GM21786 (cell line): ENCODE measurements around the gene HSPBP1.

ENCODE experiments used
- ATAC-seq: cut with Tn5 transposase; IDR thresholded peaks from one replicate; pipeline ENCODE4 v1.9.1; 2021; ENCODE audit not compliant: unreplicated experiment

Gene HSPBP1

DNA sequence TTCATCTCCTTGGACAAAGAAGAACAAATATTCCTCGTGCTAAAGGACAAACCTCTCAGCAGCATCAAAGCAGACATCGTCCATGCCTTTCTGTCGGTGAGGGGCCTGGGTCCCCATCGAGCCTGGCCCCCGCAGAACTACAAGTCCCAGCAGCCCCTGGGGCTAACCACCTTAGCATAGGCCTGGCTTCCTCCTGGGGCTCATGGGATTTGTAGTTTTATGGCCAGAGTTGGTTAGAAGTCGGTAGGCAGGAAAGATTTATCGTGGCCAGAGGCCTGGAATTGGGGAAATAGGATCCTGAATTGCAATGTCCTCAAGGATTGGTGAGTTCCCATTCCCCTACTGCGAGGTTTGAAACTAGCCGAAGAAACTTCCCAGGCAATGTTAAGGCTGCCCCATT is 25.6 kb upstream of the HSPBP1 start:
- ATAC-seq = no peak

DNA sequence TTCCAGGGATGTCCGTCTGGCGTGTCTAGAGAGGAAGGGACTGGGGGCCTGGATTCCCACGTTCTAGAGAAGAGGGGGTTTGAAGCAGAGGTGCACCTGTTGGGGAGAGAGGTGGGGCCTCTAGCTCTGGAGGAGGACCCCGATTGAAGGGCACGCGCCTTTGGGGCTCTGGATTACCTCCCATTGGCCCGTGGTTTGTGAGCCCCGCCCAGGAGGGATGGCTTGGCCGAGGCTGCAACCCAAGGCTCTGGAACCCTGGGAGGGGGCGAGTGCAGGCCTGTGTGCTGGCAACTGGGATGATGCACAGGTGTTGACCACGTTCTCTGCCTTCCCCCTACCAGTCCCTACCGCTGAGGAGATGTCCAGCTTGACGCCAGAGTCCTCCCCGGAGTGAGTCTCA is 25.1 kb upstream of the HSPBP1 start:
- no peak for ATAC-seq

DNA sequence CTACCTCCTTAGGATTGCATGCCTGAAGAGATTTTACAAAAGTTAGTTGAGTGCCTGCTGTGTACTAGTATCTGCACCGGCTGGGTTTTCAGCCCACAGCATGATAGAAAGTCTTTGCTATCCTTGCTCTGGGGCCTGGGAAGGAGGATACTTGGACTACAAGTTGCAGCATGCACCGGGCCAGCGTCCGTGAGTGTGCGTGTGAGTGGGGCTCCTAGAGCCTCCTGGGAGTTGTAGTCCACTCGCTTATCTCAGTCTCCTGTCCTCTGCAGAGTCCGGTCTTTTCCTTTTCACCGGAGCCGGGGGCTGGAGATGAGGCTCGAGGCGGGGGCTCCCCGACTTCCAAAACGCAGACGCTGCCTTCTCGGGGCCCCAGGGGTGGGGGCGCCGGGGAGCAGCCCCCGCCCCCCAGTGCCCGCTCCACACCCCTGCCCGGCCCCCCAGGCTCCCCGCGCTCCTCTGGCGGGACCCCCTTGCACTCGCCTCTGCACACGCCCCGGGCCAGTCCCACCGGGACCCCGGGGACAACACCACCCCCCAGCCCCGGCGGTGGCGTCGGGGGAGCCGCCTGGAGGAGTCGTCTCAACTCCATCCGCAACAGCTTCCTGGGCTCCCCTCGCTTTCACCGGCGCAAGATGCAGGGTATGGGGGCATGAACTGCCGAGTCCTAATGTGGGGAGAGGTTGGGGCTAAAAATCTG is 24.5 kb upstream of the HSPBP1 start:
- ATAC-seq = no peak

DNA sequence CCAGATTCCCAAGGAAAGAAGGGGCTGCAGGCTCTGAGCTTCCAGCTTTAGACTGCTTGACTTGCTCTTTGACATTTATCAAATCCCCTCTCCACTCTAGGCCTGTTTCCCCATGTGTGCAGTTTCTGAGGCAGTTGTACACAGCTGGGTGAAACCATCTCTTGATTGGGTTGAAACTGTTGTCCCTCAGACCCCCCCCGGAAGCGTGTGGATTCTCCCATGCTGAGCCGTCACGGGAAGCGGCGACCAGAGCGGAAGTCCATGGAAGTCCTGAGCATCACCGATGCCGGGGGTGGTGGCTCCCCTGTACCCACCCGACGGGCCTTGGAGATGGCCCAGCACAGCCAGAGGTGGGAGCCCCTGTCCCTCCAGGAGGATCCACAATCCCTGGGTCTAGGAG is 23.6 kb upstream of the HSPBP1 start:
- no peak for ATAC-seq

DNA sequence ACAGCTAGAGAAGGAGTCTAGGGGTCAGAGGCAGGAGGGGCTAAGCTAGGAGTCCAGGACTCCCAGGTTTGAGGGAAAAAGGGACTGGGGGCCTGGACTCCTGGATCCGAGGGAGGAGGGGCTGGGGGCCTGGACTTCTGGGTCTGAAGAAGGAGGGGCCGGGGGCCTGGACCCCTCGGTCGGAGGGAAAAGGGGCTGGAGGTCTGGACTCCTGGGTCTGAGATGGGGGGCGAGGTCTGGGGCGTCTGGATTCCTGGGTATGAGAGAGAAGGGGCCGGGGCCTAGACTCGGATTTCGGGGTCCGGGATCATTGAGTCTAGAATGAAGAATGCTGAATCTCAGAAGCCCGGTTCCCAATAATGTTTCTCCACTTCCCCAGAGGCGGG is 22.4 kb upstream of the HSPBP1 start:
- ATAC-seq = no peak

DNA sequence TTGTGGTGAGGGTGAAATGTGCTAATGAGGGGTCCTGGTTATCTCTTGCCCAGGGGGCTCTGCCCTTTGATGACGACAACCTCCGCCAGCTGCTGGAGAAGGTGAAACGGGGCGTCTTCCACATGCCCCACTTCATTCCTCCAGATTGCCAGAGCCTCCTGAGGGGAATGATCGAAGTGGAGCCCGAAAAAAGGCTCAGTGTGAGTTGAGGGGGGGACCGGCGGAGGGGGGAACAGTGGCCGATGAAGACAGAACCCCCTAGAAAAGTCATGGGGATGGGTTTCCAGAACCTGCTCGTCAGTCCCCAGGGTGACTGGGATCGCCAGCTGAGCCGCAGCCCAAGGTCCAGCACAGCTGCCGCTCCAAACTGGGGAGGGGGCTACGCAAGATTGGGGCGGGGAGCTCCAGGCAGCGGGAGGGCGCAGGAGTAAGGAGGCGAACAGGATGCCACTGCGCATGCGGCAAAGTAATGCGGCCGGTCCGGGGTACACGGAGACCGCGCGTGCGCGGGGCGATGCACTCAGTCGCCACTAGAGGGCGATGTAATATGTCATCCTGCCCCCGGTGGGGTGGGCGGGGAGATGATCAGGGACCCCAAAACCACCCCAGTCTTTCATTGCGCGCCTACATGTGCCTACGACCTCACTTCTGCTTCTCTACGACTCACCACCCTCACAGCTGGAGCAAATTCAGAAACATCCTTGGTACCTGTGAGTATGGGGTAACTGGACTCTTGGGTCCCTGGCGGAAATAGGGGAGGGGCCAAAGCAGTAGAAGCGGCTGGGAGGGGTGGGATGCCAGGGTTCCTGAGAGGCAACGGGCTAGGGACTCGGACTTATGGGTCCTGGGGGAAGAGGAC is 21.8 kb upstream of the HSPBP1 start:
- ATAC-seq = peak; percentile 76

DNA sequence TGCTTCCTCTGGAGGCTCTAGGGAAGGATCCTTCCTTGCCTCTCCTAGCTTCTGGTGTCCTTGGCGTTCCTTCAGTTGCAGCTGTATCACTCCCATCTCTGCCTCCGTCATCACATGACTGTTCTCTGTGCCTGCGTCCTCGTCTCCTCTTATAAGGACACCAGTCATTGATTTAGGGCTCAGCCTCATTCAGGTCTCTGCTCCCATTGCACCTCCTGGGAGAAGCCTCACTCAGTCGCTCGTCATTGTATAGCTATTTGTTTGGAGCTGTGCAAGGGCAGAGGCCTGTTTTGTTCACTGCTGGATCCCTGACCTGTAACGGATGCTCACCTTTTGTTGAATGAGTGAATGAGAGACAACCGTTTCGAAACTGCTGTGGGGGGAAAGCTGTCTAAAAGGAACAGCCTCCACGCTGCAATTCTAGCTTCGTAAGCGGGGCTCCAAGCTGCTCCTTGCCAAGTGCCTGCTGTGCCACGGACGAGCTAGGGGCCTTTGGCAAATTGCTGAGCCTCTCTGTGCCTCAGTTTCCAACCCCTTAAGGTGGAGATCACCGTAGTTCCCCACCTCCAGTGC is 21.1 kb upstream of the HSPBP1 start:
- ATAC-seq = no peak

DNA sequence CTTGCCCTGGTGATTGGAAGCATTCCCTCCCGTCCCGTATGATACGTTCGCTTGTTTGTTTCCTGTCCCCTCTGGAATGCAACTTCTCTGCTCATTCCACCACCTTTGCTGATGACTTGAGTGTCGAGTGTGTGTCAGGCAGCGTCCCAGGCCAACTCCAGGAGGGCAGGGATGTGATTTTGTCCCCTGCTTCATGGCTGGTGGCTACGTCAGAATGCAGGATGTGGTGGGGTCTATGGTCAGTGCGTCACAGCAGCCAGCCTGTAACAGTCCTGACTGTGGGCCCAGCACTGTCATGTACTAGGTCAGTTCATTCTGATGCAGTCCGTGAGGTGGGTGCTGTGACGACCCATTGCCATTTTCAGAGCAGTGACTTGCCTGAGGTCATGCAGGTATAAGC is 20.1 kb upstream of the HSPBP1 start:
- ATAC-seq = no peak

DNA sequence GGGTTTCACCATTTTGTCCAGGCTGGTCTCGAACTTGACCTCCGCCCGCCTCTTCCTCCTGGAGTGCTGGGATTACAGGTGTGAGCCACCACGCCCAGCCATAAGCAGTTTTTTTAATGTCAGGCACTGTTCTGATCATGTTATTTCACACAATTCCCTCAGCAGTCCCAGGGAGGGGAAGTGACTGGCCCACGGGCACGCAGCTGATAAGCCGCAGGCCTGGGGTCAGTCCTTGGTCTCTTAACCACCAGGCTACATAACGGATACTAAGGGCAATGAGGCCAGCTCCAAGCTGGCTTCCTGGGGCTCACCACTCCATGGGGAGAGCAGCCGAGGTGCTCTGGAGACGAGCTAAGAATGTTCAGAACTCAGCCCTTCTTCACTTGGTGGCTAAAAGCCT is 17.4 kb upstream of the HSPBP1 start:
- no peak for ATAC-seq

DNA sequence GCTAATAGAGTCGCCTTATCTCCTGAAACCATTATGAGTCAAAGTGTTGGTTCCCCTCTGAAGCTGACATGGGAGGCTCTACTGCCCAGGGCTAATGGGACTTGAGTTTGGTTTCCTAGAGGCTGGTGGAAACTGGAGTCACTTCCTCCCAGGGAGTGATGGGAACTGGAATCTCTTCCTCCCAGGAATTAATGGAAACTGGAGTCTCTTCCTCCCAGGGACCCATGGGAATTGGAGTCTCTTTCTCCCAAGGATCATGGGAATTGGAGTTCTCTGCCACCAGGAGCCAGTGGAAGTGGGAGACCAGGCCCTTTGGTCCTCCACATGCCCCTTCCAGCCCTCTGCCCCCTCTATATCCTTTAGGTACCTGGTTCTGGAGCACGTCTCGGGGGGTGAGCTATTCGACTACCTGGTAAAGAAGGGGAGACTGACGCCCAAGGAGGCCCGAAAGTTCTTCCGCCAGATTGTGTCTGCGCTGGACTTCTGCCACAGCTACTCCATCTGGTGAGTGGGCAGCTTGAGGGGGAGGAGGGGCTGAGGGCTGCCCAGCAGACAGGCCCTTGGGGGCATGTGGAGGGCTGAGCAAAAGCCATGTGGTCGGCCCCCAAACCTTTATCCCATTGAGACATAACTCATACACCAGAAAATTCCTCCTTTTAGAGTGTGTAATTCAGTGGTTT is 9.3 kb upstream of the HSPBP1 start:
- ATAC-seq = no peak

DNA sequence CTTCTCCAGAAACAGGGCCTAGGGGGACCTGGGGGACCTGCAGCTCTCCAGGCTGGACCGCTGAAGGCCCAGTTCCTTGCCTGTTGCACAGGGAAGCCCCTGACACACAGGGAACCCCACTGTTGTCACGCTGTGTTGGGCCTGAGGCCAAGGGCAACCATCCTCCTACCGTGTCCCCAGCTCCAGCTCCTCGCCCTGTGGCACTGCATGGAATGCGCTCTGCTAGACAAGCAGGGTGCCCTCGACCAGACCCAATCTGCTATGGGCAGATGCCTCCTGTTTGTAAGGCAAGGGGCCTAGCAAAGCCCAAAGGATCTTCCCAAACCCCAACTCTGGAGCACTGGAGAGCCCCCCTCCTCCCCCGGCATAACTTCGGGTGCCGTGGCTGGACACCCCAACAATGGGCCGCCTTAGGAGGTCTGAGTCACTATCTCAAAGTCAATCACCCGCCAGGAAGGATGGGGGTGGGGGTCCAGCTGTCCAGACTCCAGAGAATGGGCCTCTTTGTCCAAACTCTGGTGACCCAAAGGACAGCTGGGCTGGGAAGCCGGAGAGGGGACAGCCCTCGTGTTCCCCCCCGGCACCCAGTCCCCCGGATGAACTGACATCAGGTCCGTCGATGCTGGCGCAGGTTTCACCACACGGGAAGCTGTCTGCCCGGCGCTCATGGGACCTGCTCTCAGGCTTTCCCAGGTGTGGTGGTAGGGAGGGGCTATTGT is 7.6 kb upstream of the HSPBP1 start:
- no peak for ATAC-seq

DNA sequence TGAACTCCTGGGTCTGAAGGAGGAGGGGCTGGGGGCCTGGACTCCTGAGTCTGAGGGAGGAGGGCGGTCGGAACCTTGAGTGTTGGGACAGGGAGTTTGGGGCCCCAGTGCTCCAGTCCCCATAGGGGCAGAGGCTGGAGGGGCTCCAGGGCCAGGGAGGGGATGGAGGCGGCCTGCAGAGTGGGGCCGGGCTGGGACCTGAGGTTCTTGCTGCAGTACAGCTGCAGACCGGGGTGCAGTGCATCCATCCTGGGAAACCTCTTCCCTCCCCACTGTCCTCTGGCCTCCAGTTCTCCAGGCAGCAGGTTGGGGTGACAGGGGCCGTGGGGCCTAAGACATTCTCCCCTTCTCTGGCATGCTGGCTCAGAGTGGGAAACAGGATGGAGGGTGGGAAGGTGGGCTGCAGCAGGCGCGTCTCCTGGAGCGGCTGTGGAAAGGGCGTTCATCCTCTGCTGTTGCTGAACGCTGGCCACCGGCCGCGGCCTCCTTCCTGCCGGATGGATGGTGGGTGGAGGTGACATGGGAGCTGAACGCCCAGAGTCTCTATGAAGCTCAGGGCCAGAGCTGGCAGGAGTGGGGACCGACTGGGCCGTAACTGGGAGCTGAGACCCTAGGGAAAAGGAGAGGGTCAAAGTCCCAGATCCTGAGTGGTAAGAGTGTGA is 5.5 kb upstream of the HSPBP1 start:
- no peak for ATAC-seq

DNA sequence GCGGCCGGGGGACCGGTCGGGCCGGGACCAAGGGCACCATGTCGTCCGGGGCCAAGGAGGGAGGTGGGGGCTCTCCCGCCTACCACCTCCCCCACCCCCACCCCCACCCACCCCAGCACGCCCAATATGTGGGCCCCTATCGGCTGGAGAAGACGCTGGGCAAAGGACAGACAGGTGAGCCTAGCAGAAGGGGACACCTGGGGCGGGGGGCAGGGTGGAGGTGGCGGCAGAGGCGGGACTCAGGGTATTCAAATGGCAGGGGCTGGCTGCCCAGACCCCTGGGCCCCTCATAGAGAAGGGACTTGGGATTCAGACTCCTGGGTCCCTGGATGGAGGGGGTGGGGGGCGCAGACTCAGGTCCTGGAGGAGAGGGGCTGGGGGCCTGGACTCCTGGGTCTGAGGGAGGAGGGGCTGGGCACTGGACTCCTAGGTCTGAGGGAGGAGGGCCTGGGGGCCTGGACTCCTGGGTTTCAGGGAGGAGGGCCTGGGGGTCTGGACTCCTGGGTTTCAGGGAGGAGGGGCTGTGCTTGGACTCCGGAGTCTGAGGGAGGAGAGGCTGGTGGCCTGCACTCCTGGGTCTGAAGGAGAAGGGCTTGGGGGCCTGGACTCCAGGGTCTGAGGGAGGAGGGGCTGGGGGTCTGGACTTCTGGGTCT is 4.6 kb upstream of the HSPBP1 start:
- no peak for ATAC-seq

DNA sequence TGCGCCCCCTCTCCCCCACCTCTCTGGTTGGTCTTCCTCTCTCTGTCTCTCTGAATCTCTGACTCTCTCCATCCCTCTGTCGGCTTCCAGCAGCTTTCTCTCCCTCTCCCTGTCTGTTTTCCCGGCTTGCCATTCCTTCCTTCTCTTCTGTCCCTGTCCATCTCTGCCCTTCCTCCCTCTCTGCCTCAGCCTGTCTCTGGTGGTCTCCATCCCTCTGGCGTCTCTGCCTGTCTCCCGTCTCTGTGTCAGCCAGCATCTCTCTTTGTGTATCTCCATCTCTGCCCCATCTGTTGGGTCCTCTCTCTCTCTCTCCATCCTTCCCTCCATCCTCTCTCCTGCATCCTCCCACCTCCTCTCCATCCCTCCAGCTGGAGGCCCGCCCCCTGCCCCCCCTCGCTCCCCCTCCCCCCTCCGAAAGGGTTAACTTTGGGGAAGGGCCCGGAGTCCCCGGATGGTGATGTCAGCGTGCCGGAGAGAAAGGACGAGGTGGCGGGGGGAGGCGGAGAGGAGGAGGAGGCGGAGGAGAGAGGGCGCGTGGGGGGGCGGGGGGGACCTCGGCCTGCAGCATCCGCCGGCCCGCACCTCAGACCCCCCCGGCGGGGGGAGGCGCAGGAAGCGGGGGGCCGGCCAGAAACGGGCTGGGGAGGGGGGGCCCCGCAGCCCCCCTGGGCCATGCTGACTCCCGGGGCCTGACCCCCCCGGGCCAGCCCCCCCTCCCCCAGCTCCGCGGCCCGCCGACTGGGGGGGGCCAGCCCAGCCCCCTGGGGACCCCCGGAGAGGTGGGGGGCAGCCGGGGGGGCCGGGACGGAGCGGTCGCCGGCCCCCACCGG is 3.9 kb upstream of the HSPBP1 start, which contains the start of gene BRSK1:
BRSK1 (plus strand) TSS at position 450 of the 830 bp plus-strand sequence. CDS start 446 bp downstream, outside the sequence.
- no peak for ATAC-seq

DNA sequence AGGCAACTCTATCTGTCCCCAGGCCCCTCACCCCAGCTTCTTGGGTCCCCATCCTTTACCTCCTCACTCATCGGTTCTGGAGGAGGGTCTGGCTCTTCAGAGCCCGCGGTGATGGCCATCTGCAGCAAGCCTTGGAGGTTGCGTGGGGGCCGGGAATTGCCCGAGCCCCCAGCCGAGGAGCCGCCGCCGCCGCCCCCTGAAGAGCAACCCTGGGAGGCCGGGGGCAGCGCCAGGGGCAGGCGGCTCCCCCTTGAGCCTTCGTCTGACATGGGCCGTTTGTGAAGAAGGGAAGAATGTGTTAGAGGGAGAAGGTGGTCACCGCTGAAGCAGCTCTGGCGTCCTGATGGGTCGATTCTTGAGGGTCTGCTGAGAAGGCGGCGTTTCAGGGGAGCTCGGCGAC is 570 bp downstream of the HSPBP1 start:
- ATAC-seq = no peak

DNA sequence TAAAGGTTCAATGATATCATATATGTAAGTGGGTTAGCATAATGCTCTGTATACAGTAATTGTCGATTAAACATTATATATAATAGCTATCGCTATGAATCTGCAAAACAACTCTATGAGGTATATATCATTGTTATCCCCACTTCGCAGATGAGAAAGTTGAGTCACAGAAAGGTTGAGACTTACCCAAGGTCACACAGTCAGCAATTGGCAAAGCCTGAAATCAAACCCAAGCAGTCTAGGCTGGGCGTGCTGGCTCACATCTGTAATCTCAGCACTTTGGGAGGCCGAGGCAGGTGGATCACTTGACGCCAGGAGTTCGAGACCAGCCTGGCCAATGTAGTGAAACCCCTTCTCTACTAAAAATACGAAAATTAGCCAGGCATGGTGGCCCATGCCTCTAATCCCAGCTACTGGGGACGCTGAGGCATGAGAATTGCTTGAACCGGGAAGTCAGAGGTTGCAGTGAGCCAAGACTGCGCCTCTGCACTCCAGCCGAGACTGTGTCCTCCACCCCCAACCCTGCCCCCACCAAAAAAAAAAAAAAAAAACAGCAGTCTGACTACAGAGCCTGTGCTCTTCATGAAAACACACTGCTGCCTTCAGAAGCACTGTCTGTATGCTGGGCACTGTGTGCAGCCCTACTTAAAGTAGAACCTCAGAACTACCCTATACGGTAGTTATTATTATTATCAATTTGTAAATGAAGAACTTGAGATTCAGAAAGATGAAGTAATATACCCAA is 1.3 kb downstream of the HSPBP1 start:
- ATAC-seq = no peak

DNA sequence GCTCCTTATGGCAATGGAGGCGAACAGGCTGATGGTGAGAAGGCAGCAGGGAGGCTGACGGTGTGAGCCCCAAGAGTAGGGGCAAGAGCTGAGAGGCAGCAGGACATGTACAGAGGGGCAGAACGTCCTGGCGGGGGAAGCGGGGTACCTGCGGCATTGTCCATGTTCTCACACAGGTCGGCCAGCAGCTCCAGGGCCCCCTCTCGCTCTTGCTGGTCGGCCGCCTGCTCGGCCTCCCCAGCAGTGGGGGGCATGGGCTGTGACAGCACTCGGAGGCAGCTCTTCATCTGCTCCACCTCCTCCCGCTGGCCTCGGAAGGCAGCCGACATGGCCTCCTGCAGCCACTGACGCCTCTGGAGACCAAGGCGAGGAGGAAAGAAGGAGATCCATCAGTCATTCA is 2.4 kb downstream of the HSPBP1 start:
- no peak for ATAC-seq

DNA sequence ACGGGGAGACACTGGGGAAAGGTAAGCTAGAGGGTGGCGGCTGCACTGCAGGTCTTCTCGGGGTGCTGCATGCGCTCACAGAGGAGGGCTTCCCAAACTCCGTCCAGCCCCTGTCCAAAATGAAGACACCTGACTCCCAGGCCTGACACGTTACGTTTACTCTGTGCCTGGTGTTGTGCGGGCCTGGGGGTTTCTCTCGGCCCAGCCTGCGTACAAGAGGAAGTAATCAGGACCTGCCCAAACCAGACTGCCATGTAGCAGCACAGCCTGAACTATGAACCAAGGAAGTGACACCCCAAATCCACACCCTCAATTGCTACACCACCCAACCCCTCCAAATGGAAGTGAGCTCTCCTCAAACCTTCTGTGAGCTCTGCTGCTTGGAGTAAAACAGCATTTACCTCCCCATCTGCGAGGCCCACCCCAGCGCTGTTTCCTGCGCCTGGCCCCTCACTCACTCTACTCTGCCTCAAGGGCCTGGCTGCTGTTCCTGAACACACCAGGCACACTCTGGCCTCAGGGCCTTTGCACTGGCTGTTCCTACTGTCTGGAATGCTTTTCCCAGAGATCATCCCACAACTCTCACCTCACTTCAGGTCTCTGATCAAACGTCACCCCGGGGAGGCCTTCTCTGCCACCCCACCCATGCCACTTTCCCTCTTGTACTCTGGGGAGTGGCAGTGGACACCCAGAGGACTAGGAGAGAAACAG is 3.0 kb downstream of the HSPBP1 start:
- ATAC-seq = peak; percentile 7
